ENCODE data around the gene DAZAP1.

The DAZAP1 gene

GRCh38 chr19:1363599-1363998 is 43.8 kb upstream of the DAZAP1 start:
- no peak for DNase-seq (ENCODE audit: extremely low read depth, low read depth)
- TF ChIP-seq, protein P1, sequence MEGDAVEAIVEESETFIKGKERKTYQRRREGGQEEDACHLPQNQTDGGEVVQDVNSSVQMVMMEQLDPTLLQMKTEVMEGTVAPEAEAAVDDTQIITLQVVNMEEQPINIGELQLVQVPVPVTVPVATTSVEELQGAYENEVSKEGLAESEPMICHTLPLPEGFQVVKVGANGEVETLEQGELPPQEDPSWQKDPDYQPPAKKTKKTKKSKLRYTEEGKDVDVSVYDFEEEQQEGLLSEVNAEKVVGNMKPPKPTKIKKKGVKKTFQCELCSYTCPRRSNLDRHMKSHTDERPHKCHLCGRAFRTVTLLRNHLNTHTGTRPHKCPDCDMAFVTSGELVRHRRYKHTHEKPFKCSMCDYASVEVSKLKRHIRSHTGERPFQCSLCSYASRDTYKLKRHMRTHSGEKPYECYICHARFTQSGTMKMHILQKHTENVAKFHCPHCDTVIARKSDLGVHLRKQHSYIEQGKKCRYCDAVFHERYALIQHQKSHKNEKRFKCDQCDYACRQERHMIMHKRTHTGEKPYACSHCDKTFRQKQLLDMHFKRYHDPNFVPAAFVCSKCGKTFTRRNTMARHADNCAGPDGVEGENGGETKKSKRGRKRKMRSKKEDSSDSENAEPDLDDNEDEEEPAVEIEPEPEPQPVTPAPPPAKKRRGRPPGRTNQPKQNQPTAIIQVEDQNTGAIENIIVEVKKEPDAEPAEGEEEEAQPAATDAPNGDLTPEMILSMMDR (IDR thresholded peaks at IDR 0.05; ENCODE audit: low read depth, low read length, missing control alignments): no peak

GRCh38 chr19:1364070-1364704 is 43.2 kb upstream of the DAZAP1 start:
- no peak for DNase-seq (ENCODE audit: extremely low read depth, low read depth)
- H3K4me3 ChIP-seq (replicated peaks; ENCODE audit: low read depth, low read length): no peak overlapping the region
- TF ChIP-seq, protein P1 (IDR thresholded peaks at IDR 0.05; ENCODE audit: low read depth, low read length, missing control alignments): no peak

More at GRCh38 chr19:1363599-1363998, 43.8 kb upstream of the DAZAP1 start:
- no peak overlapping the region for H3K4me3 ChIP-seq (replicated peaks; ENCODE audit: low read depth, low read length)

- TF ChIP-seq, protein P1 (IDR thresholded peaks at IDR 0.05; ENCODE audit: low read depth, low read length, missing control alignments): no peak
- DNase-seq (ENCODE audit: extremely low read depth, low read depth): no peak
- H3K4me3 ChIP-seq (replicated peaks; ENCODE audit: low read depth, low read length): no peak overlapping the region
Observed at GRCh38 chr19:1365319-1366269, 41.8 kb upstream of the DAZAP1 start.

- TF ChIP-seq, protein P1 (IDR thresholded peaks at IDR 0.05; ENCODE audit: low read depth, low read length, missing control alignments): no peak
- no peak for DNase-seq (ENCODE audit: extremely low read depth, low read depth)
- no peak overlapping the region for H3K4me3 ChIP-seq (replicated peaks; ENCODE audit: low read depth, low read length)
Observed at GRCh38 chr19:1366296-1366695, 41.1 kb upstream of the DAZAP1 start.

GRCh38 chr19:1366899-1367870 is 40.2 kb upstream of the DAZAP1 start:
- no peak for DNase-seq (ENCODE audit: extremely low read depth, low read depth)
- TF ChIP-seq, protein P1 (IDR thresholded peaks at IDR 0.05; ENCODE audit: low read depth, low read length, missing control alignments): no peak
- H3K4me3 ChIP-seq (replicated peaks; ENCODE audit: low read depth, low read length): no peak overlapping the region

DNA sequence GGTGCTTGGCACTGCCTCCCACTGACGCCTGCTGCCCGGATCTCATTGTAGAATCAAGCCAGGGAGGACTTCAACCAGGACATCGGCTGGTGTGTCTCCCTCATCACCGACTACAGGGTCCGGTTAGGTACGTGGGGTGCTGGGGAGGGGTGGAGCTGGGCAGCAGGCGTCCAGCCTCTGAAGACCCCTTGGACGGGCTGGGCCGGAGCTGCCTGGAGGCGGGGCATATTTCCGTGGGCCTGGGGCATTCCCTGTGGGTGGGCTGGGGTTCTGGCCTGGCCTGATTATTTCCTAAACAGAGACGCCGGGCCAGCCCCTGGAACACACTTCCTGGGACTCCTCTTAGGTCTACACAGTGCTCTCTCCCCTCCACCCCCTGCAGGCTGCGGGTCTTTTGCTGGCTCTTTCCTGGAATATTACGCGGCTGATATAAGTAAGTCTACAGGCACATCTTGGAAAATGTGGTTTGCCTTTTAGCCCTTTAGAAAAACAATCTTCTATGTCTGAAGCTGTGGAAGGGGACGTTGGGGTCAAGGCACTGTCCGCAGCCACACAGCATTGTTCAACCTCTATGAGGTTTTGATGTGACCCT is 38.1 kb upstream of the DAZAP1 start:
- H3K4me3 ChIP-seq (replicated peaks; ENCODE audit: low read depth, low read length): no peak overlapping the region
- TF ChIP-seq, protein P1 (IDR thresholded peaks at IDR 0.05; ENCODE audit: low read depth, low read length, missing control alignments): no peak

More for the DNA sequence above, 38.1 kb upstream of the DAZAP1 start:
- no peak for DNase-seq (ENCODE audit: extremely low read depth, low read depth)

Data from HFF-Myc (cell line).